Activated CD4-positive, alpha-beta T cell treated with anti-CD3 and anti-CD28 coated beads for 48 hours (primary cell): Measurements from ENCODE around the gene CDHR3.

Source experiments
- DNase-seq: peaks from one replicate; pipeline ENCODE4 v3.0.0-alpha.2; 2020

CDHR3 gene

GRCh38 chr7:106029941-106030340 is 66.9 kb downstream of the CDHR3 start:
- DNase-seq = no peak

- DNase-seq = no peak
Measured at GRCh38 chr7:106031300-106032035, 68.4 kb downstream of the CDHR3 start.

DNA sequence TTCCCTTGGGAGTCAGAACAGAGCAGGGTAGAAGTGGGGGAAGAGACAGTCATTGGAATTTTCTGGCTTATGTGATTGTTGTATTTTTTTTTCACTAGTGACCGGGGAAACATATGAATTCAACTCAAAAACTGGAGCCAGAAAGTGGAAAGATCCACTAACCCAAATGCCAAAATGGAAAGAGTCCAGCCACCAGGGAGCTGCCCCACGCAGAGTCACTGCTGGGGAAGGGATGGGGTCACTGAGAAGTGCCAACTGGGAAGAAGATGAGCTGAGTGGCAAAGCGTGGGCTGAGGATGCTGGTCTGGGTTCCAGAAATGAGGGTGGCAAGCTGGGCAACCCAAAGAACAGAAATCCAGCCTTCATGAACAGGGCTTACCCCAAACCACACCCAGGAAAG is 69.2 kb downstream of the CDHR3 start:
- DNase-seq = no peak

DNA sequence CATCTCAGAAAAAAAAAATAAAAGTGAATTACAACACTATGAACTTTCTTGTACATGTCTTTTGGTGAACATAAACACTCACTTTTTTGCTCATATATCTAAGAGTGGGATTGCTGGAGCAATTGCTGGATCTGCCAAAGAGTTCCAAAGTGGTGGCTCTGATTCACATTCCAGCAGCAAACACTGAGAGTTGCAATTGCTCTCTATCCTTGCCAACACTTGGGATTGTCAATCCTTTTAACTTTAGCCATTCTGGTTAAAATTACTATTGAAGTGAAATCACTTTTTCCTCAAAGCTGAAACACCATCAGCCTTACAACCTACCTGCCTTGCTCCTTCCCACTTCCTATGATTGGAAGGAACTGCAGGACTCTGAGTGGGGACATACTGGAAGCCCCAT is 70.7 kb downstream of the CDHR3 start:
- DNase-seq = no peak

- DNase-seq = no peak
Measured at GRCh38 chr7:106034383-106034782, 71.3 kb downstream of the CDHR3 start.

DNA sequence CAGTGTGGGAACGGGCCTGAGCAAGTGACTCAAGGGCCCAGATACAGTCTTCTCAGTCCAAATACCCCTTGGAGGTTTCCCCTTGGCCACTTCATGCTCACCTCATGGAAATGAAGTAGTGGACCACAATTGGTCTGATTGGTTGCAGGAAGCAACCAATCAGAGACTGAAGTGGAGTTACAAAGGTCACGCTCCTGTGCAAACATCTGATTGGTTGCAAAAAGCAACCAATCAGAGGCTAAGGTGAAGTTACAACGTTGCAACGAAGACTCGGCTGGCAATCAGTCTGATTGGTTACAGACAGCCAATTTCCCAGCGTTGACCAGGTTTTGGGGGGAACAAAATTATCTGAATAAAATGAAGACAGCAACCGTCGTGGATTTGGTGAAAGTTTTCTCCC is 72.5 kb downstream of the CDHR3 start:
- DNase-seq = no peak

DNA sequence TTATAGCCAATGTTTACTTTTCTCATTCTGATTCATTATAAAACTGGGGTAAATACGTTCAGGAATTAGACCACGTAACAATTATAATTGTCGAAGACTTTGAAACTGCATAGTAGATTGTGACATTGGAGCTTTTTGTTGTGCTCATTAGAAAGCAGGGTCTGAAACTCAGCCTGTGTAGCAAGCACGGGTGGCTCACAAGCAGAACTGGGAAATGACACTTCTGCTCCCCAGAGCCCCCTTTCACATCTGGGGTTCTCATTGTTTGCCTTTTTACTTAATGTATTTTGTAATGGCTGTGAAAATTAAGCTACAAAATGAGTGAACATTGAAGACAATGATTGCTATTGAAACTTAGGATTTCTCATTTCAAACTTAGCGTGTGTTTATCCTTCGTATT is 72.9 kb downstream of the CDHR3 start:
- no peak for DNase-seq

- no peak for DNase-seq
Measured at GRCh38 chr7:106037489-106038176, 74.6 kb downstream of the CDHR3 start.

GRCh38 chr7:106038289-106038688 is 75.2 kb downstream of the CDHR3 start:
- no peak for DNase-seq

GRCh38 chr7:106038916-106039315 is 75.9 kb downstream of the CDHR3 start:
- DNase-seq = no peak

DNA sequence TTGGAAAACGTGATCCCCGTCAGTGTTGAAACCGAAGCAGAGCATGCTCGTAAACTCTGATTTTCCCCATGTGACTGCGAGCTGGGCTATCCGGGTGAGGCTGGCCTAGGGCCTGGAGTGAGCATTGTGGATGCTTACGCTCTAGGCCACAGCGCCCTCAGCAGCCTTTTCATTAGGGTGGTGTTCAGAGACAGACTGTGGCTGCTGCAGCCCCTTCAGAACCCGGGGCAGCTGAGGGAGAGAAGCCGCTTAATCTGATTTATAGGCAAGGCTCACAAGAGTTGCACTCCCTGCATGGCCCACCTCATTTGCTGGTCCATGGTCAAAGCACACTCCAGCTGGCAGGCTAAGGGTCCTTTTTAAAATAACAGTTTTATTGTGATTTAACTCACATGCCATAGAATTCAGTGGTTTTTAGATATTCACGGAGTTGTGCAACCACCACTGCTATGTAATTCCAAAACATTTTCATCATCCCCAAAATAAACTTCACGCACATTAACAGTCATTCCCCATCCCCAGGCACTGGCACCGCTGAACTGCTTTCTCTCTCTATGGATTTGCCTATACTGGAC is 76.5 kb downstream of the CDHR3 start:
- DNase-seq = no peak

GRCh38 chr7:106041140-106041717 is 78.2 kb downstream of the CDHR3 start:
- peak; percentile 52 for DNase-seq

- DNase-seq = no peak
Measured at GRCh38 chr7:106042196-106042611, 79.1 kb downstream of the CDHR3 start.

DNA sequence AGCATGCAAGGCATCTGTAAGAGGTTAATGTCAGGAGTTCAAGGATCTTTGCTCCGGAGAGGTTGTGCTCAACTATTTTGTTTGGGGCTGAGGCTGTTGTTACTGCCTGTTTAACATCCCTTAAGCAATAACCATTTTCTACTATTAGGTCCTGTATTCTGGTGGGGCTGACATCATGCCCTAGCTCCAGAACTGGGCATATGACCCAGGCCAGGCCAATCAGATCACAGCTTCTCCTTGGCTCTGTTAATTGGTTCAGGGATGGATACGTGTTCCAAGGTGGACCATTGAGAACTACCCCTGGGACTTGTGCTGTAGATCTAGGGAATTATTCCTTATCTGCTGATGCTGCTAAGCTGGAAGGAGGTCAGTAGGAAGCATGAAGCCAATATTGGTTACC is 82.1 kb downstream of the CDHR3 start:
- no peak for DNase-seq

- no peak for DNase-seq
Measured at GRCh38 chr7:106045586-106045985, 82.5 kb downstream of the CDHR3 start.

GRCh38 chr7:106047184-106047583 is 84.1 kb downstream of the CDHR3 start:
- no peak for DNase-seq

DNA sequence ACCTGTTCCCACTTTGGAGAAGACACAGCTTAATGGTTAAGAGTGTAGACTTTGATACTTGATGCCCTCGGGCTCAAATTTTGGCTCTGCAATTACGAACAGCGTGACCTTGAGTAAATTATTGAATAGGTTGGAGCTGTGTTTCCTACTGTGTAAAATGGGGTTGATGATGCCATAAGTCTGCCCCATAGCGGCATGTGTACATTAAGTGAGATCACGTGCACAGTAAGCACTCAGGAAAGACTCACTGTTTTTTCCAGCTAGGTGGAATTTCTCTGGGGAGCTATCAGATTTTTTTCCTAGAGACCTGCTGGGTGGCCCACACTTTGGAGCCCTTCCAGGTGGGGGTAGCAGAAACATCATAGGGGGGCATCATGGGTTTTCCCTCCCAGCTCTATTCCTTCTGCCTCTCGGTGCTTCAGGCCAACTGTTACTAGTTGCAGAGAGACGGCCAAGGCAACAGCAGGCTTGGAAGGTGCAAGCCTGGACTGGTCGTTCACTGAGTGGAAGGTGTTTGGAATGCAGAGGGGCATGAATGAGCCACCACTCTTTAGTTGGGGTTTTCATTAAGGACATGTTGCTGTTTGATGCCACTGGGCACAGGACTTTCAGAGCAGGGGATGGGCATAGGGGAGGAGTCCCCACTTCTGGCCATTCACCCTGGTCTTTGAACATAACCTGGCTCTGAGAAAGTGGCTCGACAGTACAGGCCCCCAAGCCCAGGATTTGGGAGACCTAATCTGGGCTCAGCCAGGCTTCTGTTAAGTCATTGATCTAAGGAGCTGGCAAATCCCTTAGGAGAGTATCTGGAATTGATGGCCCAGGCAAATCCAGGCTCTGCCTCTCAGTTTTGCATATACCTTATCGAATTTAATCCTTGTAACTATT is 85.0 kb downstream of the CDHR3 start:
- no peak for DNase-seq

DNA sequence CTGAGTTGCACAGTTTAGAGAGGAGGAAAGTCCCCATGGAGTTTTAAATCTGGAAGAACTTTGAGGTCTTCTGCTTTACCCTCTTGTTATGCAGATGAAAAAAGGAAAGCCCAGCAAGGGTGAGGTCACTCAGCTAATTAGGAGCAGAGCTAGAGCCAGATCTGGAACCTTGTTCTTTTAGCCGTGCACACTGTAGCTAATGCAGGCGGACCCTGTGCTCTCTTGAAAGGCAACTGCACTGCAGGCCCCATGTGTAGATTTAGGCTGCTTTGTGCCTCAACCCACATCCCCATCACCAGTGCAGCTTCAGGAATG is 85.6 kb downstream of the CDHR3 start:
- DNase-seq = no peak

DNA sequence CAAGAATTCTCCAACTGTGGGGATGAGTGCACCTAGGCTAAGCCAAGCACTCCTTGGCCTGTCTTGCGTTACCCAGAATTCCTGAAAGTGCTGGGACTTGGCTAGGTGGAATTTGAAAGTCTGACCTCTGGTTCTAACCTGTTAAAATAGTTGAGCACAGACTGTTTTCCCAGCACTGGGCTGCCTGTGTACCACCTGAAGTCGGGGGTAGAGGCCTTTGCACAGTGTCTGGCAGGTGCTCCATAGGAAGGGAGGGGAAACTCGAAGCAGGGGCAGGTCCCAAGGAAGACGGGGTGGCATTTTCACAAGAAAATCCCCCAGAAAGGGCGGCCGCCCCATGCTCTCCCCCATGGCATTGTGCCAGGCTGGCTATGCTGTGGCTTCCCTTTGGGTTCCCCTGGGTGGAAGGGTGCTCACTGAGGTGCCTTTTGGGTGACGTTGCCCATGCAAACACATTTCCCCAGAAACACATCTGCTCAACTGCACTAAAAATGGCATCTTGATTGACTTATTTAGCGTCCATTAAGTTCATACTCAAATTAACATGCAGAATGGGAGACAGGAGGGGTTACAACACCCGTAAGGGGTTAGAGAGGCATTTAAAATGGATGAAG is 86.2 kb downstream of the CDHR3 start:
- no peak for DNase-seq

- DNase-seq = no peak
Measured at GRCh38 chr7:106050002-106050745, 87.1 kb downstream of the CDHR3 start.

DNA sequence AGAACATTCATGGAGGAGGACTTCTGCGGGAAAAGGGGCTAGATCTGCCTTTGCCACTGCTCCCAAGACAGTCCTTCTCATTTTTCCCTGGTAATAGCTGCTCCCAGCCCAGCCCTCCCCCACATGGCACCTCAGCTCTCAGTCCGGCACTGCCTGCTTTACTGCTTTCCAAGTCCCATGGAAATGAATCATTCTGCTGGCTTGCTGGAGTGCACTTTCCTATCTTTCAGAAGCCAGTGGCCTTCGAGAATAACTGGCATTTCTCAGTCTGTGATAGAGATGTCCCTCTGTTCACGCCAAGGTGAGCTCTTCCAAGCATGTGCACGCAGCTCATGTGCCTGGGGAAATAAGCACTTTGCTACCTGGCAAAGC is 87.7 kb downstream of the CDHR3 start:
- DNase-seq = no peak

- no peak for DNase-seq
Measured at GRCh38 chr7:106052681-106053080, 89.6 kb downstream of the CDHR3 start.
